Amniotic stem cell (primary cell): ENCODE measurements around the gene SLC2A10.

Experiments used
- DNase-seq: peaks from one replicate; lab custom pipeline; 2025; lab: John Stamatoyannopoulos, UW

SLC2A10 gene

GRCh38 chr20:46735436-46735835 lies 26.0 kb downstream of the SLC2A10 start:
- no peak for DNase-seq

GRCh38 chr20:46739431-46740213 lies 30.2 kb downstream of the SLC2A10 start:
- no peak for DNase-seq

GRCh38 chr20:46740214-46740609 lies 30.8 kb downstream of the SLC2A10 start:
- DNase-seq = no peak

GRCh38 chr20:46741924-46742668 lies 32.6 kb downstream of the SLC2A10 start:
- DNase-seq = no peak

- no peak for DNase-seq
These were observed 33.2 kb downstream of the SLC2A10 start for GRCh38 chr20:46742669-46743045.

- DNase-seq = no peak
These were observed 33.6 kb downstream of the SLC2A10 start for GRCh38 chr20:46743088-46743487.

- DNase-seq = no peak
These were observed 37.6 kb downstream of the SLC2A10 start for GRCh38 chr20:46746956-46747526.

- no peak for DNase-seq
These were observed 39.7 kb downstream of the SLC2A10 start for GRCh38 chr20:46749147-46749546.

- DNase-seq = no peak
These were observed 42.4 kb downstream of the SLC2A10 start for GRCh38 chr20:46751856-46752255.

- DNase-seq = peak; percentile 18
These were observed 43.3 kb downstream of the SLC2A10 start for GRCh38 chr20:46752728-46753127.

- no peak for DNase-seq
These were observed 46.3 kb downstream of the SLC2A10 start for GRCh38 chr20:46755483-46756413.

- no peak for DNase-seq
These were observed 47.0 kb downstream of the SLC2A10 start for GRCh38 chr20:46756419-46756818.

GRCh38 chr20:46757135-46757534 lies 47.7 kb downstream of the SLC2A10 start:
- DNase-seq = no peak

- peak; percentile 14 for DNase-seq
These were observed 48.6 kb downstream of the SLC2A10 start for GRCh38 chr20:46757754-46758678.

GRCh38 chr20:46758929-46759669 lies 49.6 kb downstream of the SLC2A10 start:
- no peak for DNase-seq

- no peak for DNase-seq
These were observed 52.1 kb downstream of the SLC2A10 start for GRCh38 chr20:46761566-46761965.

- no peak for DNase-seq
These were observed 54.6 kb downstream of the SLC2A10 start for GRCh38 chr20:46764068-46764467.

GRCh38 chr20:46765506-46766120 lies 56.2 kb downstream of the SLC2A10 start:
- DNase-seq = no peak

- DNase-seq = peak; percentile 8
These were observed 57.8 kb downstream of the SLC2A10 start for GRCh38 chr20:46767127-46767761.
